Epithelial cell of esophagus (primary cell): ENCODE measurements around the gene ABCA4.

ENCODE experiments used
- DNase-seq: peaks from one replicate; pipeline ENCODE4 v3.0.0; 2010; ENCODE audit warnings: low read depth
- H3K4me3 ChIP-seq: 2 replicates; pipeline ENCODE4 v1.5.1; 2011; ENCODE audit warnings: mild to moderate bottlenecking, low read length, control low read depth
- TF ChIP-seq, protein P1 (sequence below): IDR thresholded peaks from 2 replicates; pipeline ENCODE4 v1.5.1; 2011; ENCODE audit warnings: low read depth, mild to moderate bottlenecking, low read length, control low read depth, inconsistent platforms; ENCODE audit not compliant: insufficient read depth; ENCODE audit errors: missing control alignments

The ABCA4 gene

DNA sequence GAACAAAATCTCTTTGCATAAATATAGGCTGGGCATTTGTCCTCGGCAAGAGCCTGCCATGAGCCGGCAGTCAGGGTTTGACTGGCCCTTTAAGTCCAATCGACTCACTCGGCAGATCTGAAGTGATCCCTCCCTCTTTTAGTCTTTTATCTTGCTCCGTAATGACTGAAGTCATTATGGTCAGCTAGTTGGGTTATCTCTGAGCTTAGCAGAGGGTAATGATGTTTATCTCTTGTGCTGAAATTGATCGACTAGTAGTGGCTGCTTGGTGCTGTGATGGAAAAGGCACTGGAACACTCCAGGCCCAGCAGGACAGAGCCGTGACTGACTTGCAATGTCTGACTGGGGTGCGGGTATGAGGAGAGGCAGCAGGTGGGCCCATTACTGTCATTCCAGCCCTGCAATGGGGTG is 468 bp upstream of the ABCA4 start:
- TF ChIP-seq, protein P1, sequence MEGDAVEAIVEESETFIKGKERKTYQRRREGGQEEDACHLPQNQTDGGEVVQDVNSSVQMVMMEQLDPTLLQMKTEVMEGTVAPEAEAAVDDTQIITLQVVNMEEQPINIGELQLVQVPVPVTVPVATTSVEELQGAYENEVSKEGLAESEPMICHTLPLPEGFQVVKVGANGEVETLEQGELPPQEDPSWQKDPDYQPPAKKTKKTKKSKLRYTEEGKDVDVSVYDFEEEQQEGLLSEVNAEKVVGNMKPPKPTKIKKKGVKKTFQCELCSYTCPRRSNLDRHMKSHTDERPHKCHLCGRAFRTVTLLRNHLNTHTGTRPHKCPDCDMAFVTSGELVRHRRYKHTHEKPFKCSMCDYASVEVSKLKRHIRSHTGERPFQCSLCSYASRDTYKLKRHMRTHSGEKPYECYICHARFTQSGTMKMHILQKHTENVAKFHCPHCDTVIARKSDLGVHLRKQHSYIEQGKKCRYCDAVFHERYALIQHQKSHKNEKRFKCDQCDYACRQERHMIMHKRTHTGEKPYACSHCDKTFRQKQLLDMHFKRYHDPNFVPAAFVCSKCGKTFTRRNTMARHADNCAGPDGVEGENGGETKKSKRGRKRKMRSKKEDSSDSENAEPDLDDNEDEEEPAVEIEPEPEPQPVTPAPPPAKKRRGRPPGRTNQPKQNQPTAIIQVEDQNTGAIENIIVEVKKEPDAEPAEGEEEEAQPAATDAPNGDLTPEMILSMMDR: no peak
- DNase-seq: no peak
- no peak overlapping the region for H3K4me3 ChIP-seq

GRCh38 chr1:94120570-94120901 is 412 bp downstream of the ABCA4 start:
- no peak overlapping the region for H3K4me3 ChIP-seq
- TF ChIP-seq, protein P1: no peak
- DNase-seq: no peak

DNA sequence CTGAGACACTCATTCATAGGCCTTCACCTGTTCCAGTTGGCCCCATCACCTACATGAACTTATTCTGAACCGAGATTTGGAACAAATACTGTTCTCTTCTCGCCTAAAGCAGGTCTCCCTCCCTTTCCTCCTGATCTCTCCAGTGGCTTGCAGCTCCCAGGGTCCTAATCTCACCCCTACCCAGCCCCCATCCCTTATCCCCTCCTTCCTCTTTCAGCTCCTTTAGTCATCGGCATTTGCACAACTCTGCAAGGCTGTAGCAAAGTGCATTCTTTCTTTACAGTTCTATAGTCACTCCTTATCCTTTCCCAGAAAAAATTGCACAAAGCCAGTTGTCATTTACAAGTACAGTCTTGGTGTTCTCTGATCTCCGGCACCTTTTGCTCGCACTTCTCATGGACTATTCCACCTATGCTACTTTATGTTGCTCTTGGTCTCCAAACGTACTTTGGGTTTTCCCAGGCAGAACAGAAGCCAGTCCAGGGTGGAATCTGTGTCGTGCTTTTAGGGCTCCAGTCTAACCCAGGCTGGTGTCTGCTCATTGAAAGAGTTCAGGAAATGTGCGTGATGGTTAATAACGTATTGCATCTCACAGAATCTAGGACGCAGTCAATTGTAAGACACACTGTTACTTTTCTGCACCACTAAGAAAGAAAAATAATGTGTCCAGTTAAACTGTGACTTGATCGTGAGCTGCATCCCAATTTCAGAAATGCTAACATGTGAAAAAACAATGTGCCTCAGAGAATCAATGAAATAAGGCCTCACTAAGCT is 965 bp downstream of the ABCA4 start:
- TF ChIP-seq, protein P1: no peak
- no peak overlapping the region for H3K4me3 ChIP-seq
- DNase-seq: no peak

- TF ChIP-seq, protein P1: no peak
- no peak overlapping the region for H3K4me3 ChIP-seq
- DNase-seq: no peak
These were observed 1.6 kb downstream of the ABCA4 start for GRCh38 chr1:94119306-94119705.

DNA sequence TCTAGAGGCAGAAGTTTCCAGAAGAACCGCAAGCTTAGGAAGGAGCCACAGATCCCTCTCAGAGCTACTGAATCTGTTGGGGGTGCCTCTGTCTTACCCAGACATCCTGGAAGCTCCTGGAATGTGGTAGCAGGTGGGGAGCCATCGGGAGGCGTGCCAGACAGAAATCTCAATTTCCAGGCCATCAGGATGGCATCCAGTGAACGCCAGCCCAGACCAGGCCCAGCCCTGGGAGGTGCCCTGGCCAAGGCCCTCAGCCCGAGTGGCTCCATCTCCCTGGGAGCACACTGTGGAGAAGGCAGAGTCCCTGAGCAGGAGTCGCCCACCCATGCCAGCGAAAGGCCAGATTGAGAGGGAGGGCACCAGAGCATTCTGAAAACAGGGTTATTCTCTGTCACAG is 2.5 kb downstream of the ABCA4 start:
- TF ChIP-seq, protein P1: no peak
- H3K4me3 ChIP-seq: no peak overlapping the region
- DNase-seq: no peak

DNA sequence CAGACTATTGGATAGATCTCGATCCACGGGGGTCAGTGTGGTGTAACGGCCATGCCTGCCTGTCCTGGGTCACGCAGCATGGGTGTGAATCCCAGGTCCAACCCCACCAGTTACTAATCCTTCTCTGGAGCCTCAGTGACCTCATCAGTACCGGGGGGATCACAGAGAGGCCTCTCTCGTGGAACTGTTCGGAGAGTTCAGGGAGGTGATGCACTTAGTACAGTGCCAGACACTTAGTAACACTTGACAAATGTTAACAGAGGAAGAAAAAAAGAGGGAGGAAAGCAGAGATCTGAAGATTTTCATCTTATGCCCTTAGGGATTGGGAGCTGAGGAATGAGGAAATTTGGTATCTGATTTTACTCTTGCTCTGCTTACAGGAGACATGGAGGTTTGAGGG is 2.9 kb downstream of the ABCA4 start:
- no peak for DNase-seq
- TF ChIP-seq, protein P1: no peak
- no peak overlapping the region for H3K4me3 ChIP-seq

GRCh38 chr1:94117259-94117851 is 3.6 kb downstream of the ABCA4 start:
- DNase-seq: no peak
- TF ChIP-seq, protein P1: no peak
- H3K4me3 ChIP-seq: no peak overlapping the region
